ENCODE data around the gene UNK. TPM values are rescaled to one million over a fixed set of nuclear protein-coding genes. Genes with fewer than 3 reads are reported as not detected.
A peak's percentile ranks its signal among the peaks of the same experiment; 100 is the strongest.

The UNK gene
- total and polyA plus RNA-seq, 2 experiments from 2014 or later = 11.5 to 12.4 TPM

GRCh38 chr17:75783803-75784472 is 668 bp upstream of the UNK start:
- in situ Hi-C loops (cut with MboI) = no loop called here
- peaks cover 31% of the 10 kb centered on the region for H3K4me1 ChIP-seq (ENCODE audit: insufficient read depth)
- H3K9me3 ChIP-seq (ENCODE audit: low read depth) = no peaks in the 10 kb centered on the region
- DNase-seq = no peak
- peak overlapping the region; percentile 91 for H3K4me2 ChIP-seq (ENCODE audit: unreplicated experiment)
- H4K20me1 ChIP-seq (ENCODE audit: insufficient read depth) = no peaks in the 10 kb centered on the region
- H3K79me2 ChIP-seq (ENCODE audit: insufficient read depth) = peaks cover 31% of the 10 kb centered on the region
- H3K27ac ChIP-seq = peak overlapping the region; percentile 99
- WGBS, 2 experiments (ENCODE audit: low coverage in 1 of 2, low lambda C conversion rate in 2 of 2, missing lambda C conversion rate in 2 of 2) = 60 to 63% methylated on average over 20 of the region's 20 CpGs
- no peaks in the 10 kb centered on the region for H3K27me3 ChIP-seq (replicated peaks; ENCODE audit: insufficient read depth)
- peak overlapping the region; percentile 94 for H2AFZ ChIP-seq
- no peaks in the 10 kb centered on the region for H3K9me2 ChIP-seq (ENCODE audit: insufficient read depth)
- peaks cover 44% of the 10 kb centered on the region for H3F3A ChIP-seq (ENCODE audit: insufficient read depth)
- peak overlapping the region; percentile 75 for H3K4me3 ChIP-seq
- H3K9ac ChIP-seq = peak overlapping the region; percentile 93
- H3K36me3 ChIP-seq (ENCODE audit: low read depth) = peaks cover 1% of the 10 kb centered on the region; the same call in 1 of the 2 replicates
- TF ChIP-seq EZH2 (IDR thresholded peaks at IDR 0.05; ENCODE audit: insufficient read depth, poor library complexity, severe bottlenecking) = no peak
- TF ChIP-seq EZH2phosphoT487 (IDR thresholded peaks at IDR 0.05; ENCODE audit: insufficient read depth, low read depth) = no peak

GRCh38 chr17:75785016-75785890 is 647 bp downstream of the UNK start:
- Histone ChIP-seq H2AFZ (peak overlapping the region; percentile 64), H3K36me3 (ENCODE audit: low read depth) (no peaks in the 10 kb centered on the region), H3K9me2 (ENCODE audit: insufficient read depth) (no peaks in the 10 kb centered on the region), H3K4me2 (ENCODE audit: unreplicated experiment) (peak overlapping the region; percentile 89), H3F3A (ENCODE audit: insufficient read depth) (peaks cover 40% of the 10 kb centered on the region), H3K27me3 (replicated peaks; ENCODE audit: insufficient read depth) (no peaks in the 10 kb centered on the region), H3K9ac (peak overlapping the region; percentile 93), H3K27ac (peak overlapping the region; percentile 99), H3K79me2 (ENCODE audit: insufficient read depth) (peaks cover 42% of the 10 kb centered on the region), H3K4me1 (ENCODE audit: insufficient read depth) (peaks cover 31% of the 10 kb centered on the region), H3K4me3 (peak overlapping the region; percentile 75), H3K9me3 (ENCODE audit: low read depth) (no peaks in the 10 kb centered on the region), H4K20me1 (ENCODE audit: insufficient read depth) (no peaks in the 10 kb centered on the region)
- in situ Hi-C loops (cut with MboI) = no loop called here
- peak; percentile 91 for DNase-seq
- TF ChIP-seq EZH2phosphoT487 (IDR thresholded peaks at IDR 0.05; ENCODE audit: insufficient read depth, low read depth) (no peak), EZH2 (IDR thresholded peaks at IDR 0.05; ENCODE audit: insufficient read depth, poor library complexity, severe bottlenecking) (no peak)
- WGBS, 2 experiments (ENCODE audit: low coverage in 1 of 2, low lambda C conversion rate in 2 of 2, missing lambda C conversion rate in 2 of 2) = 5 to 7% methylated on average over 32 to 43 of the region's 43 CpGs

DNA sequence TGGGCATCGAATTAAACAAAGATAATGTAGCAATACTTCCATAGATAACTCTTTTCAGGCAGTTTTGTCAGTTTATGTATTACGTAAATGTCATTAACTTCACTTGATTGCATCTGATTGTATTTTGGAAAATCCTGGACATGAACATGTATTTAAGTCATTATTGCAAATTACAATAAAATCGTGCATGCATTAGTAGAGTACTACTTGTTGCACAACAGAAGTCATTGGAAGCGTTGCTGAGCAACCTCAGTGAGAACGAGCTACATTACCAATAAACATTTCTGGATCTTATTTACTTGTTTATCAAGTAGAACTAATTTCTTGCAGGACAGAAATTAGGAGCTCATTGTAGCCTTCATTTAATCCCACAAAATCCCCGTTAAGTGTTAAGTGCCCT is 6.6 kb downstream of the UNK start:
- Histone ChIP-seq H3K79me2 (ENCODE audit: insufficient read depth) (peaks cover 99% of the 10 kb centered on the region), H3K4me2 (ENCODE audit: unreplicated experiment) (no peak overlapping the region), H3K27me3 (replicated peaks; ENCODE audit: insufficient read depth) (no peaks in the 10 kb centered on the region), H3K36me3 (ENCODE audit: low read depth) (no peaks in the 10 kb centered on the region), H4K20me1 (ENCODE audit: insufficient read depth) (no peaks in the 10 kb centered on the region), H3K9me2 (ENCODE audit: insufficient read depth) (no peaks in the 10 kb centered on the region), H3K4me3 (no peak overlapping the region), H3K9me3 (ENCODE audit: low read depth) (no peaks in the 10 kb centered on the region), H3F3A (ENCODE audit: insufficient read depth) (peaks cover 8% of the 10 kb centered on the region), H3K27ac (no peak overlapping the region), H3K4me1 (ENCODE audit: insufficient read depth) (peaks cover 17% of the 10 kb centered on the region), H3K9ac (no peak overlapping the region), H2AFZ (no peak overlapping the region)
- 51 to 53% methylated on average over 6 of the region's 6 CpGs for WGBS, 2 experiments (ENCODE audit: low coverage in 1 of 2, low lambda C conversion rate in 2 of 2, missing lambda C conversion rate in 2 of 2)
- no peak for DNase-seq
- TF ChIP-seq EZH2phosphoT487 (IDR thresholded peaks at IDR 0.05; ENCODE audit: insufficient read depth, low read depth) = no peak
- TF ChIP-seq EZH2 (IDR thresholded peaks at IDR 0.05; ENCODE audit: insufficient read depth, poor library complexity, severe bottlenecking) = no peak
- in situ Hi-C loops (cut with MboI) = no loop called here

- no peaks in the 10 kb centered on the region for H3K9me3 ChIP-seq (ENCODE audit: low read depth)
- no peak overlapping the region for H2AFZ ChIP-seq
- no peak overlapping the region for H3K9ac ChIP-seq
- WGBS, 2 experiments (ENCODE audit: low coverage in 1 of 2, low lambda C conversion rate in 2 of 2, missing lambda C conversion rate in 2 of 2) = 84 to 90% methylated on average over 1 of the region's 1 CpG
- H3F3A ChIP-seq (ENCODE audit: insufficient read depth) = no peaks in the 10 kb centered on the region
- no peak for DNase-seq
- no peak overlapping the region for H3K4me2 ChIP-seq (ENCODE audit: unreplicated experiment)
- H4K20me1 ChIP-seq (ENCODE audit: insufficient read depth) = no peaks in the 10 kb centered on the region
- 0 out of 2 replicates have a peak, but pooled peaks cover 7% of the 10 kb centered on the region for H3K36me3 ChIP-seq (ENCODE audit: low read depth)
- H3K27ac ChIP-seq = no peak overlapping the region
- peaks cover 97% of the 10 kb centered on the region for H3K79me2 ChIP-seq (ENCODE audit: insufficient read depth)
- no peaks in the 10 kb centered on the region for H3K9me2 ChIP-seq (ENCODE audit: insufficient read depth)
- no peaks in the 10 kb centered on the region for H3K27me3 ChIP-seq (replicated peaks; ENCODE audit: insufficient read depth)
- in situ Hi-C loops (cut with MboI) = no loop called here
- peaks cover 10% of the 10 kb centered on the region; the same call in 1 of the 2 replicates for H3K4me1 ChIP-seq (ENCODE audit: insufficient read depth)
- no peak overlapping the region for H3K4me3 ChIP-seq
- TF ChIP-seq EZH2 (IDR thresholded peaks at IDR 0.05; ENCODE audit: insufficient read depth, poor library complexity, severe bottlenecking) (no peak), EZH2phosphoT487 (IDR thresholded peaks at IDR 0.05; ENCODE audit: insufficient read depth, low read depth) (no peak)
Measured at GRCh38 chr17:75793460-75793859, 8.9 kb downstream of the UNK start.
